HCEC 1CT (cell line): ENCODE data around the gene BCKDHA.
"Not testable (repeated sequence)": the region's sequence is repeated elsewhere in the genome, so short reads cannot be mapped to it uniquely, and the experiment has no call there.

Experiments used
- DNase-seq: peaks from one replicate; pipeline ENCODE4 v3.0.0-alpha.2; 2017

Gene BCKDHA

GRCh38 chr19:41367848-41368301 lies 29.7 kb upstream of the BCKDHA start:
- DNase-seq = peak; percentile 94

- DNase-seq = no peak
Observed at GRCh38 chr19:41369769-41370168, 27.8 kb upstream of the BCKDHA start.

- not testable (repeated sequence) for DNase-seq
Observed at GRCh38 chr19:41371119-41371518, 26.5 kb upstream of the BCKDHA start.

- DNase-seq = no peak
Observed at GRCh38 chr19:41371541-41371940, 26.1 kb upstream of the BCKDHA start.

- no peak for DNase-seq
Observed at GRCh38 chr19:41372501-41372900, 25.1 kb upstream of the BCKDHA start.

- DNase-seq = peak; percentile 85
Observed at GRCh38 chr19:41373993-41374392, 23.6 kb upstream of the BCKDHA start.

- no peak for DNase-seq
Observed at GRCh38 chr19:41376241-41376997, 21.2 kb upstream of the BCKDHA start, which contains the start of gene TMEM91. Gene TMEM91, plus strand, starts transcription at chr19:41376533. Its CDS starts 1,777 bp downstream, at chr19:41378310.

GRCh38 chr19:41376998-41377365 lies 20.6 kb upstream of the BCKDHA start:
- no peak for DNase-seq

- no peak for DNase-seq
Observed at GRCh38 chr19:41377977-41378709, 19.5 kb upstream of the BCKDHA start.

GRCh38 chr19:41381536-41381935 lies 16.1 kb upstream of the BCKDHA start:
- not testable (repeated sequence) for DNase-seq

- DNase-seq = no peak
Observed at GRCh38 chr19:41384351-41384750, 13.3 kb upstream of the BCKDHA start.

- no peak for DNase-seq
Observed at GRCh38 chr19:41386442-41386841, 11.2 kb upstream of the BCKDHA start.

- DNase-seq = no peak
Observed at GRCh38 chr19:41391618-41392017, 6.0 kb upstream of the BCKDHA start.

- DNase-seq = no peak
Observed at GRCh38 chr19:41392775-41393174, 4.8 kb upstream of the BCKDHA start.

GRCh38 chr19:41395355-41395754 lies 2.3 kb upstream of the BCKDHA start:
- no peak for DNase-seq

GRCh38 chr19:41398050-41398418 lies 416 bp downstream of the BCKDHA start:
- DNase-seq = no peak

- no peak for DNase-seq
Observed at GRCh38 chr19:41398598-41398997, 980 bp downstream of the BCKDHA start.

GRCh38 chr19:41399091-41399490 lies 1.5 kb downstream of the BCKDHA start:
- no peak for DNase-seq

- no peak for DNase-seq
Observed at GRCh38 chr19:41399525-41399924, 1.9 kb downstream of the BCKDHA start.

GRCh38 chr19:41401483-41401882 lies 3.9 kb downstream of the BCKDHA start:
- DNase-seq = no peak

- no peak for DNase-seq
Observed at GRCh38 chr19:41402010-41402409, 4.4 kb downstream of the BCKDHA start.

GRCh38 chr19:41403181-41403970 lies 5.8 kb downstream of the BCKDHA start:
- no peak for DNase-seq

- no peak for DNase-seq
Observed at GRCh38 chr19:41405776-41406175, 8.2 kb downstream of the BCKDHA start.
